ENCODE data around the gene CD59.

CD59 gene

GRCh38 chr11:33736148-33736812, at the start of gene CD59:
TSS of gene CD59 (minus strand) at chr11:33736423. CDS start at chr11:33722445, 13,978 bp downstream.
- peak; percentile 80 to 89 for DNase-seq (ENCODE audit: low read depth in 1 of 2, low spot score in 1 of 2)

GRCh38 chr11:33785609-33786008, 49.4 kb upstream of the CD59 start:
- no peak for DNase-seq (ENCODE audit: low read depth in 1 of 2, low spot score in 1 of 2)

- DNase-seq (ENCODE audit: low read depth in 1 of 2, low spot score in 1 of 2), result no peak
These were observed 43.8 kb upstream of the CD59 start for GRCh38 chr11:33779849-33780528.

GRCh38 chr11:33778675-33779074, 42.5 kb upstream of the CD59 start:
- no peak for DNase-seq (ENCODE audit: low read depth in 1 of 2, low spot score in 1 of 2)

GRCh38 chr11:33777906-33778305, 41.7 kb upstream of the CD59 start:
- DNase-seq (ENCODE audit: low read depth in 1 of 2, low spot score in 1 of 2), result no peak

GRCh38 chr11:33775832-33776470, 39.7 kb upstream of the CD59 start:
- DNase-seq (ENCODE audit: low read depth in 1 of 2, low spot score in 1 of 2), result no peak

GRCh38 chr11:33775467-33775807, 39.2 kb upstream of the CD59 start:
- DNase-seq (ENCODE audit: low read depth in 1 of 2, low spot score in 1 of 2), result no peak

- DNase-seq (ENCODE audit: low read depth in 1 of 2, low spot score in 1 of 2), result no peak
These were observed 38.7 kb upstream of the CD59 start for GRCh38 chr11:33774736-33775466.

GRCh38 chr11:33773987-33774735, 37.9 kb upstream of the CD59 start, which contains the start of gene FBXO3:
TSS of gene FBXO3 (minus strand) at chr11:33774520. CDS start at chr11:33774497, 23 bp downstream.
- peak; percentile 71 to 77 for DNase-seq (ENCODE audit: low read depth in 1 of 2, low spot score in 1 of 2)

- DNase-seq (ENCODE audit: low read depth in 1 of 2, low spot score in 1 of 2), result no peak
These were observed 37.3 kb upstream of the CD59 start for GRCh38 chr11:33773404-33773986.

- DNase-seq (ENCODE audit: low read depth in 1 of 2, low spot score in 1 of 2), result no peak
These were observed 36.6 kb upstream of the CD59 start for GRCh38 chr11:33772870-33773269.

- no peak for DNase-seq (ENCODE audit: low read depth in 1 of 2, low spot score in 1 of 2)
These were observed 36.1 kb upstream of the CD59 start for GRCh38 chr11:33772300-33772699.

- no peak for DNase-seq (ENCODE audit: low read depth in 1 of 2, low spot score in 1 of 2)
These were observed 34.0 kb upstream of the CD59 start for GRCh38 chr11:33770236-33770635.

- no peak for DNase-seq (ENCODE audit: low read depth in 1 of 2, low spot score in 1 of 2)
These were observed 33.3 kb upstream of the CD59 start for GRCh38 chr11:33769542-33769941.

GRCh38 chr11:33767624-33768023, 31.4 kb upstream of the CD59 start:
- no peak for DNase-seq (ENCODE audit: low read depth in 1 of 2, low spot score in 1 of 2)

- no peak for DNase-seq (ENCODE audit: low read depth in 1 of 2, low spot score in 1 of 2)
These were observed 29.9 kb upstream of the CD59 start for GRCh38 chr11:33766085-33766484.

- no peak for DNase-seq (ENCODE audit: low read depth in 1 of 2, low spot score in 1 of 2)
These were observed 25.2 kb upstream of the CD59 start for GRCh38 chr11:33761471-33761870.

GRCh38 chr11:33753304-33753967, 17.2 kb upstream of the CD59 start:
- no peak for DNase-seq (ENCODE audit: low read depth in 1 of 2, low spot score in 1 of 2)

- DNase-seq (ENCODE audit: low read depth in 1 of 2, low spot score in 1 of 2), result no peak
These were observed 15.7 kb upstream of the CD59 start for GRCh38 chr11:33751878-33752277.

GRCh38 chr11:33747979-33748378, 11.8 kb upstream of the CD59 start:
- no peak for DNase-seq (ENCODE audit: low read depth in 1 of 2, low spot score in 1 of 2)
